Cardiac fibroblast (primary cell): ENCODE results near the gene MROH7.
A peak's percentile ranks its signal among the peaks of the same experiment; 100 is the strongest.

ENCODE experiments used
- DNase-seq, 2 donors: peaks; one replicate each; pipeline versions ENCODE4 v3.0.0 to v3.0.0-alpha.2; 2010; ENCODE audit warnings: low read depth in 2 of 2
- H3K4me3 ChIP-seq, 2 donors: replicated peaks in 1 of 2; 1 replicate in 1 of 2; 2 replicates in 1 of 2; pipeline ENCODE4 v1.5.1; 2011; ENCODE audit warnings: low read depth in 2 of 2, low read length in 2 of 2, mild to moderate bottlenecking in 2 of 2, moderate library complexity in 1 of 2
- TF ChIP-seq, protein P1 (sequence below): IDR thresholded peaks from one replicate; pipeline ENCODE4 v1.5.1; 2011; ENCODE audit warnings: low read depth, mild to moderate bottlenecking, low read length, inconsistent platforms

The MROH7 gene

DNA sequence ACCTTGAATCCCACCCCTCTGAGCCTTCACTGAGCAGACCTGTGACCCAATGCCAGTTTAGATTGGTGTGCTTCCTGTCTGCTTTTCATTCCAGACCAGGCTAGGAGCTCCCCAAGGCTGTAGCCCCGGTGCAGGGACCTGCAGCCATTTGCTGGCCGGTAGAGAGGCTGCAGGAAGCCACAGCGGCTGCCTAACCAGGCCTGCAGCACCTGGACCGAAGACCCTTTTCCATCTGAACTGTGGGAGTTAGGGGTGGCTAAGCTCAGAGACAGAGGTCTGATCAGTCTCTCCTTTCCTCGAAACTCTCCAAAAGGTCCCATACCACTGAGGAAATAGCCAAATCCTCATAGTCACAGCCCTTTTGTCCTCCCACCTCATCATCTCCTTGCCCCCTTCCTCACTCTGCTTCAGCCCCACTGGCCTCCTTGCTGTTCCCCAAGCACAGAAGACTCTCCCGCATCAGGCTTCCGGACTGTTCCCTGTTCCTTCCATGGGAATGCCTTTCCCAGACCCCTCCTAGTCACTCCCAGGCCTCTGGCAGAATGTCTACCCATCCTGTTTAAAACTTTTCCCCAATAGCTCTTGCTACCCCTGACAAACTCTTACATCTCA lies 73.4 kb downstream of the MROH7 start:
- TF ChIP-seq, protein P1, sequence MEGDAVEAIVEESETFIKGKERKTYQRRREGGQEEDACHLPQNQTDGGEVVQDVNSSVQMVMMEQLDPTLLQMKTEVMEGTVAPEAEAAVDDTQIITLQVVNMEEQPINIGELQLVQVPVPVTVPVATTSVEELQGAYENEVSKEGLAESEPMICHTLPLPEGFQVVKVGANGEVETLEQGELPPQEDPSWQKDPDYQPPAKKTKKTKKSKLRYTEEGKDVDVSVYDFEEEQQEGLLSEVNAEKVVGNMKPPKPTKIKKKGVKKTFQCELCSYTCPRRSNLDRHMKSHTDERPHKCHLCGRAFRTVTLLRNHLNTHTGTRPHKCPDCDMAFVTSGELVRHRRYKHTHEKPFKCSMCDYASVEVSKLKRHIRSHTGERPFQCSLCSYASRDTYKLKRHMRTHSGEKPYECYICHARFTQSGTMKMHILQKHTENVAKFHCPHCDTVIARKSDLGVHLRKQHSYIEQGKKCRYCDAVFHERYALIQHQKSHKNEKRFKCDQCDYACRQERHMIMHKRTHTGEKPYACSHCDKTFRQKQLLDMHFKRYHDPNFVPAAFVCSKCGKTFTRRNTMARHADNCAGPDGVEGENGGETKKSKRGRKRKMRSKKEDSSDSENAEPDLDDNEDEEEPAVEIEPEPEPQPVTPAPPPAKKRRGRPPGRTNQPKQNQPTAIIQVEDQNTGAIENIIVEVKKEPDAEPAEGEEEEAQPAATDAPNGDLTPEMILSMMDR, result no peak
- no peak overlapping the region for H3K4me3 ChIP-seq
- DNase-seq, result no peak

DNA sequence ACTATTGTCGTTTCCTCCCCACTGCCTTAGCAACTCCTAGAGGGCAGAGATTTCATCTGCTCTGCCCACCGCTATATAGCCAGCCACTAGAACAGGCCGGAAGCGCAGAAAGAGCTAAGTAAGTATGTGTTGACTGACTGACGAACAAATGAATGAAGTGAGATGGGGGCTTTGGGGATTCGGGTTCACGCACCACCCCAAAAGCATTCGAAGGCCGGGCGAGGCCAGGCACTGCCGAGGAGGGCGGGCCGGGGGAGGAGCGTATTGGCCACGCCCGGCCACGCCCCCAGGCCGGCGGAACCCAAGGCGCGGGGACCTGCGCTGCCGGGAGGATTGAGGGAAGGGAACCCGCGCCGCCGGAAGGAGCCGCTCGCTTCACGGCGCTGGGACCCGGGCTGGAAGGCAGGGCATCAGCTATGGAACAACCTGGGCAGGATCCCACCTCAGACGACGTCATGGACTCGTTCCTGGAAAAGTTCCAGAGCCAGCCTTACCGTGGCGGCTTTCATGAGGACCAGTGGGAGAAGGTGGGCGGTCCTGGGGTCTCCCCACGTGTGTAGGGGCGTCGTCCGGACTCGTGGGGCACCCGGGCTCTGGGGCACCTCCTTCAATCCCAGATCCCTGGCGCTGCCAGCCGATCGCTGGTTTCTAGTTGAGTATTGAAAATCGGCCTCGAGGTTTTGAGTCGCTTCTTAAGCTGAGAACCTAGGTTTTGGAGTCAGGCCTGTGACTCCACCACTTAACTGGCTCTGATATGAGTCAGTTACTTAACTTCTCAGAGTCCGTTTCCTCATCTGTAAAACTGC lies 74.1 kb downstream of the MROH7 start, which contains the start of gene TTC4:
Gene TTC4, plus strand, starts transcription at position 369 of the 806 bp plus-strand sequence. Its CDS starts 48 bp downstream, at position 417.
- H3K4me3 ChIP-seq, result peak within 1 kb of the TSS; percentile 86 to 88
- TF ChIP-seq, protein P1, result no peak
- peak; percentile 83 for DNase-seq

DNA sequence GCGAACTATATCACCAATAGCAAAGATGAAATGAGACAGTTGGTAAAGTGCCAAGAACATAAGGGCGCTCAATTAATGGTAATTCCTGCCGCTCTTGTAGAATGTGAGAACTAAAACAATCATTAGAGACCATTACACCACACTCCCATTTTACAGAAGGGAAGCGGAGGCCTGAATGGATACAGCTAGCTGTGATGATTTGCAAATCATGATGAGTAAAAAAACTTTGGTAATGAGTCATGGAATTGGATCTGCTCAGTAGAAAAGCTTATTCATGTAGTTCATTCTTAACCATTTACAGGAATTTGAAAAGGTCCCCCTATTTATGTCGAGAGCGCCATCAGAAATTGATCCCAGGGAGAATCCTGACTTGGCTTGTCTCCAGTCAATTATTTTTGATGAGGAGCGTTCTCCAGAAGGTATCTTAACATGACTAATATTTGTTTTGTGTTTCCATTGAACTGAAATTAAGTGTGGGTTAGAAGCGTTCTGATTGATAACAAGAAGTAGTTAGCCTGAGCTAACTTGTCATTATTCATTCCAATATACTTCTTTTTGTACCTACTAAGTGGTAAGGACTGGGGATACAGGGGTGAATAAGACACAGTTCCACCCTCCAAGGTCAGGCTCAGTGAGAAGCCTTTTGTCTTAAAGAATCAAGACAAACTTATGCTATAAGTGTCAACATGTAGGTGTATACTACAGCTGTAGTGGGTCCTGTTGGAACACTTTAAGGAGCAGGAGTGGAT lies 74.9 kb downstream of the MROH7 start:
- TF ChIP-seq, protein P1, result no peak
- peak overlapping the region; percentile 86 to 88 for H3K4me3 ChIP-seq
- DNase-seq, result peak; percentile 33 to 83

DNA sequence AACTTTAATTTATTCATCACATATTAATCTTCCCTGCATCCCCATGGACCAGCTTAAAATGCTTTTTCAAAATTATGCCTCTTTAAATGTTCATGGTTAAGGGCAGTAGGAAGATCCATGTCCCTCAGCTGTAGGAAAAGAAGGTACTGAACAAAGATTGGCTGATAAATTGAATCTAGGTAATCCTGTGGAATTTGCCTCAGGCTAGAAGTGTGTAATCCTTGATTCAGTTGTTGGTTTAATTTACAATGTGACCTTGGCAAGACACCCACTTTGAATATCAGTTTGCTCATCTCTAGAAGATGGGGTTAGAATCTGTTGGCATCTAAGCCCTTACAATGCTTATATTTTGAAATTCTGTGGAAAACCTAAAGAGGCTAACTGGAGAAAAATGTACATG lies 80.1 kb downstream of the MROH7 start:
- TF ChIP-seq, protein P1, result no peak
- DNase-seq, result no peak
- H3K4me3 ChIP-seq, result no peak overlapping the region

DNA sequence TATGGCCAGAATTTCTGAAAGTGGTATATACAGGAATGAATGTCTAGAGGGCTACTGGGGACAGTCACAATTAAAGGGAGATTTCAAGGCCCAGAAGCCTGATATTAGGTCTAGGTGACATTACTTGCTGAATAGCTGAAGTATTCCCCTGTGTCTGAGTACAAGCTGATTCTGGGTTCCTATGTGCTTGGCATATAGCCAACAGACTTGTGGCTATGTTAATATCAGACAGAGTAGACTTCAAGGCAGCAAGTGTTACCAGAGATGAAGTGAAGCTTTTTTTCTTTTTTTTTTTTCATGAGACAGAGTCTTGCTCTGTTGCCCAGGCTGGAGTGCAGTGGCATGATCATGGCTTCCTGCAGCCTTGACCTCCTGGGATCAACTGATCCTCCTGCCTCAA lies 82.4 kb downstream of the MROH7 start:
- TF ChIP-seq, protein P1, result no peak
- no peak for DNase-seq
- no peak overlapping the region for H3K4me3 ChIP-seq

DNA sequence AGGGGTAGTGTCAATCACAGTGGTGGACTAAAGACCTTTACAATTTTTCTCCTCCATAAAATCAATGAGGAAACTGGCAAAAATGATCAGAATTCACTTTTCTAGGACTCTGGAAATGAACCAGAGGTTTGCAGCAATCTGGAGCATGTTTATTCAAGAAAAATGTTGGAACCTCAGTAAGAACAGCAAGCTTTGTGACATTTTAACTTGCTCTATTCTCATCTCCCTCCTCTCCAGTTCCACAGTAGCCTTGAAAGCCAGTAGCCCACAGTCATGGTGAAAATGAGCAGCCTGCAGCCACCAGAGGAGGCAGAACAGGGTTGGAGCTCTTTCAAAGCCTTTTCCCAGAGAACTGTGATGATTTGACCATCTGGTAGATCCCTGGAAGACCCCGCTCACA lies 83.2 kb downstream of the MROH7 start:
- no peak overlapping the region for H3K4me3 ChIP-seq
- DNase-seq, result no peak
- TF ChIP-seq, protein P1, result no peak
